ENCODE results near the gene ANKRD39. TPM values are rescaled to one million over a fixed set of nuclear protein-coding genes. Genes with fewer than 3 reads are reported as not detected.

The ANKRD39 gene
- total and polyA plus RNA-seq, 2 of the 4 experiments (the other 2 are of a cell fraction), result 12.5 to 17.0 TPM

DNA sequence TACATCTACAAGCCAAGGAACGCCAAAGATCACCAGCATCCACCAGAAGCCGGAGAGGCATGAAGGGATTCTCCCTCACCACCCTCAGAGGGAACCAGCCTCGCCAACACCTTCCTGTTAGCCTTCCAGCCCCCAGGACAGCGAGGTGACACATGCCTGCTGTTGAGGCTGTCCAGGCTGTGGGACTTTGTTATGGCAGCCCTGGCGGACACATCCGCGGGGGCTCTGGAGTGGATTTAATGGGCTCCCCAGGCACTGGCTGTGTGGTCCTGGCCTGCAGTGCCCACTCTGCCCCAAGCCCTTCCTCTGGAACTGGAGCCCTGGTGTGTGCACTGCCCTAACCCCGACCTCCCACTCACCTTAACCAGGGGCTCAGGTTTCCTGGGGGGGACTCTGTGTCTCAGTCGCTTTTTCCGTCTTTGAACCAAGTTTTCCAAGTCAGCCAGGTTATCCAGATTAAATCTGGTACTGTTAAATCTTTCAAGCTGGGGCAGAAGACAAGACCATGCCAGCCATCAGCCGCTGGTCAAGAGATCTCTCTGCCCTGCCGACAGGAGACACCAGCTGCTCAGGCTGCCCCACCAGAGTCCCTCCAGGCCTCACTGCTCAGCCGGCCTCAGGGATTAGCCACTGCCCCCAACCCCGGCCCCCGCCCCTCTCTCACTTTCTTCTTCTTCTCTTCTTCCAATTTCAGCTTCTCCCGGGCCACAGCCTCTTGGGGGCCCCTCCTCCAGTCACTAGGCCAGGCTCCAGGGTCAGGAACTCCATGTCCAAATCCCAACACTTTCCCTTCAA, 15.9 kb downstream of the ANKRD39 start:
- in situ Hi-C loops (cut with MboI; ENCODE audit: low sequenced_read_pairs) (no loop called here), intact Hi-C loops (cut with micrococcal nuclease) (no loop called here), dilution Hi-C loops (cut with HindIII; ENCODE audit: low sequenced_read_pairs, unreplicated experiment) (no loop called here)
- Histone ChIP-seq H4K5ac (ENCODE audit: low read depth, low read length) (no peak overlapping the region), H3K14ac (replicated peaks; ENCODE audit: low read depth, low read length) (no peak overlapping the region), H3K9me3 (ENCODE audit: control insufficient read depth, insufficient read depth, low read length) (no peaks in the 10 kb centered on the region), H3K4ac (ENCODE audit: low read depth, low read length) (no peak overlapping the region), H3K56ac (ENCODE audit: extremely low read depth, insufficient read depth, low read length) (no peak overlapping the region), H3K79me1 (ENCODE audit: low read depth in 1 of 2, low read length in 2 of 2) (no peaks in the 10 kb centered on the region), H2BK120ac (ENCODE audit: low read depth, low read length) (no peak overlapping the region), H3K9ac (ENCODE audit: low read depth, low read length) (no peak overlapping the region), H3K9me1 (ENCODE audit: insufficient read depth, low read length) (no peaks in the 10 kb centered on the region), H2BK15ac (ENCODE audit: low read depth, low read length) (no peak overlapping the region), H2AFZ (replicated peaks; ENCODE audit: low read length, poor library complexity) (no peak overlapping the region), H4K91ac (ENCODE audit: insufficient read depth, low read depth, low read length) (no peak overlapping the region), H4K20me1 (ENCODE audit: insufficient read depth, low read length) (no peaks in the 10 kb centered on the region; the same call in 1 of the 2 replicates), H2BK5ac (ENCODE audit: low read depth, low read length, poor library complexity, severe bottlenecking) (no peak overlapping the region), H2AK5ac (ENCODE audit: low read depth, low read length) (no peak overlapping the region), H3K27ac (ENCODE audit: insufficient read depth, low read length) (no peak overlapping the region), H2BK20ac (ENCODE audit: low read depth, low read length) (no peak overlapping the region), H3K23ac (ENCODE audit: low read depth, low read length) (no peak overlapping the region), H4K8ac (ENCODE audit: low read depth in 2 of 2, low read length in 2 of 2) (no peak overlapping the region), H3K4me2 (ENCODE audit: low read depth, low read length) (no peak overlapping the region), H3K18ac (ENCODE audit: low read depth, low read length) (no peak overlapping the region), H3K4me1 (ENCODE audit: control insufficient read depth, insufficient read depth, low read length) (no peaks in the 10 kb centered on the region), H3K36me3 (ENCODE audit: control insufficient read depth, insufficient read depth, low read length) (peaks cover 5% of the 10 kb centered on the region), H3K4me3 (ENCODE audit: insufficient read depth, low read depth, low read length) (no peak overlapping the region), H2AK9ac (replicated peaks; ENCODE audit: low read depth, low read length, poor library complexity) (no peak overlapping the region), H3K27me3 (ENCODE audit: control insufficient read depth, insufficient read depth, low read length) (no peaks in the 10 kb centered on the region)
- WGBS, 2 experiments (ENCODE audit: extremely low coverage in 2 of 2, insufficient read length in 1 of 2), result 78% methylated on average over 4 of the region's 16 CpGs; no CpG with 5 or more reads in 1 of the 2 experiments
- DNase-seq (no peak), ATAC-seq (ENCODE audit: low read depth) (no peak)
- TF ChIP-seq, protein P1, sequence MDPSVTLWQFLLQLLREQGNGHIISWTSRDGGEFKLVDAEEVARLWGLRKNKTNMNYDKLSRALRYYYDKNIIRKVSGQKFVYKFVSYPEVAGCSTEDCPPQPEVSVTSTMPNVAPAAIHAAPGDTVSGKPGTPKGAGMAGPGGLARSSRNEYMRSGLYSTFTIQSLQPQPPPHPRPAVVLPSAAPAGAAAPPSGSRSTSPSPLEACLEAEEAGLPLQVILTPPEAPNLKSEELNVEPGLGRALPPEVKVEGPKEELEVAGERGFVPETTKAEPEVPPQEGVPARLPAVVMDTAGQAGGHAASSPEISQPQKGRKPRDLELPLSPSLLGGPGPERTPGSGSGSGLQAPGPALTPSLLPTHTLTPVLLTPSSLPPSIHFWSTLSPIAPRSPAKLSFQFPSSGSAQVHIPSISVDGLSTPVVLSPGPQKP (IDR thresholded peaks at IDR 0.05; ENCODE audit: borderline replicate concordance, low read depth, low read length), result no peak
- TF ChIP-seq RCOR1 (IDR thresholded peaks at IDR 0.05; ENCODE audit: insufficient replicate concordance, low read length) (no peak), MAFK (IDR thresholded peaks at IDR 0.05; ENCODE audit: low read depth, low read length) (no peak), RFX5 (IDR thresholded peaks at IDR 0.05; ENCODE audit: low read depth, low read length) (no peak), NFE2L2 (IDR thresholded peaks at IDR 0.05; ENCODE audit: low read depth, low read length) (no peak), POLR2A (IDR thresholded peaks at IDR 0.05; ENCODE audit: low read depth, low read length) (no peak), SMC3 (IDR thresholded peaks at IDR 0.05; ENCODE audit: low read depth, low read length) (no peak), CHD1 (IDR thresholded peaks at IDR 0.05; ENCODE audit: low read depth, low read length) (no peak), RAD21 (IDR thresholded peaks at IDR 0.05; ENCODE audit: low read length) (no peak), MXI1 (IDR thresholded peaks at IDR 0.05; ENCODE audit: borderline replicate concordance, low read depth, low read length) (no peak), MAZ (IDR thresholded peaks at IDR 0.05; ENCODE audit: borderline replicate concordance, low read depth, low read length) (no peak), FOS (IDR thresholded peaks at IDR 0.05; ENCODE audit: low read depth, low read length) (no peak), CEBPB (IDR thresholded peaks at IDR 0.05; ENCODE audit: low read depth, low read length) (no peak), BHLHE40 (IDR thresholded peaks at IDR 0.05; ENCODE audit: low read depth, low read length) (no peak)
- TF ChIP-seq, protein P2, sequence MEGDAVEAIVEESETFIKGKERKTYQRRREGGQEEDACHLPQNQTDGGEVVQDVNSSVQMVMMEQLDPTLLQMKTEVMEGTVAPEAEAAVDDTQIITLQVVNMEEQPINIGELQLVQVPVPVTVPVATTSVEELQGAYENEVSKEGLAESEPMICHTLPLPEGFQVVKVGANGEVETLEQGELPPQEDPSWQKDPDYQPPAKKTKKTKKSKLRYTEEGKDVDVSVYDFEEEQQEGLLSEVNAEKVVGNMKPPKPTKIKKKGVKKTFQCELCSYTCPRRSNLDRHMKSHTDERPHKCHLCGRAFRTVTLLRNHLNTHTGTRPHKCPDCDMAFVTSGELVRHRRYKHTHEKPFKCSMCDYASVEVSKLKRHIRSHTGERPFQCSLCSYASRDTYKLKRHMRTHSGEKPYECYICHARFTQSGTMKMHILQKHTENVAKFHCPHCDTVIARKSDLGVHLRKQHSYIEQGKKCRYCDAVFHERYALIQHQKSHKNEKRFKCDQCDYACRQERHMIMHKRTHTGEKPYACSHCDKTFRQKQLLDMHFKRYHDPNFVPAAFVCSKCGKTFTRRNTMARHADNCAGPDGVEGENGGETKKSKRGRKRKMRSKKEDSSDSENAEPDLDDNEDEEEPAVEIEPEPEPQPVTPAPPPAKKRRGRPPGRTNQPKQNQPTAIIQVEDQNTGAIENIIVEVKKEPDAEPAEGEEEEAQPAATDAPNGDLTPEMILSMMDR (conservative IDR thresholded peaks at IDR 0.05; ENCODE audit: low read depth, low read length), result no peak
- TF ChIP-seq, protein P3, sequence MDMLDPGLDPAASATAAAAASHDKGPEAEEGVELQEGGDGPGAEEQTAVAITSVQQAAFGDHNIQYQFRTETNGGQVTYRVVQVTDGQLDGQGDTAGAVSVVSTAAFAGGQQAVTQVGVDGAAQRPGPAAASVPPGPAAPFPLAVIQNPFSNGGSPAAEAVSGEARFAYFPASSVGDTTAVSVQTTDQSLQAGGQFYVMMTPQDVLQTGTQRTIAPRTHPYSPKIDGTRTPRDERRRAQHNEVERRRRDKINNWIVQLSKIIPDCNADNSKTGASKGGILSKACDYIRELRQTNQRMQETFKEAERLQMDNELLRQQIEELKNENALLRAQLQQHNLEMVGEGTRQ (IDR thresholded peaks at IDR 0.05; ENCODE audit: low read depth, low read length), result no peak
- BruUV-seq (replicated peaks), result no TSS peak
- ChIA-PET CTCF (no interaction called here), POLR2A (ENCODE audit: unreplicated experiment) (no interaction called here)

Data from IMR-90 (cell line).